Stomach (tissue), 4 donors: ENCODE data around the gene HSPB7.
"Not testable (repeated sequence)": the region's sequence is repeated elsewhere in the genome, so short reads cannot be mapped to it uniquely, and the experiment has no call there.

ENCODE experiments used
- EP300 ChIP-seq: sonication (generic); formaldehyde crosslinking; IDR thresholded peaks from one replicate; pipeline ENCODE4 v1.6.1; 2017; ENCODE audit warnings: antibody characterized with exemption
- POLR2A ChIP-seq, 4 donors: fragments of 450-650 bp; IDR thresholded peaks; one replicate each; pipeline ENCODE4 v1.6.1; 2016; ENCODE audit warnings: antibody characterized with exemption in 4 of 4, control low read depth in 2 of 4, mild to moderate bottlenecking in 1 of 4, moderate library complexity in 1 of 4
- POLR2AphosphoS5 ChIP-seq, 3 donors: sonication (generic); formaldehyde crosslinking; IDR thresholded peaks; one replicate each; pipeline ENCODE4 v1.6.1; 2016; ENCODE audit warnings: antibody characterized with exemption in 3 of 3
- TF ChIP-seq, protein P1 (sequence below), 7 experiments: fragments of 450-650 bp in 4 of 7; fragments of 200-600 bp in 3 of 7; sonication (generic) in 3 of 7; IDR thresholded peaks; one replicate each; pipeline ENCODE4 v1.5.1; 2016 to 2019; ENCODE audit warnings: antibody characterized with exemption in 7 of 7, control low read depth in 2 of 7, mild to moderate bottlenecking in 1 of 7

DNA sequence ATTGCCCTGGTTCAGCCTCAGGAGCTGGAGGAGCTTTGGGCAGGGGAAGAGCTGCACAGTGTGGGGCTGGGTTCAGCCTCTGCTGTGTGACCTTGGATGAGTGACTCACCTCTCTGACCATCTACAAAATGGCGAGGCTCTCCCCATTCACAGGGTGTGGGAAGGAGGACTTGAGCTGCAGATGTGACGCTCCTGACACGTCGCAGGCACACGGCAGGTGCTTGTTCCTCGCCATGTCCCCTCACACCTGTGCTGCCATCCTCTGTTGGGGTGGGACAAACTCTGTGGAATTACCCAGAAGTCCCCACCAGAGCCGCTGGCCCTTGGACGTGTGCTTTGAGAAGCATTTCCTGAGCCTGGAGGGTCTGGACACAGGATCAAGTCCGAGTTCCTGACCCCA is 3.0 kb upstream of the HSPB7 start:
- TF ChIP-seq, protein P1, sequence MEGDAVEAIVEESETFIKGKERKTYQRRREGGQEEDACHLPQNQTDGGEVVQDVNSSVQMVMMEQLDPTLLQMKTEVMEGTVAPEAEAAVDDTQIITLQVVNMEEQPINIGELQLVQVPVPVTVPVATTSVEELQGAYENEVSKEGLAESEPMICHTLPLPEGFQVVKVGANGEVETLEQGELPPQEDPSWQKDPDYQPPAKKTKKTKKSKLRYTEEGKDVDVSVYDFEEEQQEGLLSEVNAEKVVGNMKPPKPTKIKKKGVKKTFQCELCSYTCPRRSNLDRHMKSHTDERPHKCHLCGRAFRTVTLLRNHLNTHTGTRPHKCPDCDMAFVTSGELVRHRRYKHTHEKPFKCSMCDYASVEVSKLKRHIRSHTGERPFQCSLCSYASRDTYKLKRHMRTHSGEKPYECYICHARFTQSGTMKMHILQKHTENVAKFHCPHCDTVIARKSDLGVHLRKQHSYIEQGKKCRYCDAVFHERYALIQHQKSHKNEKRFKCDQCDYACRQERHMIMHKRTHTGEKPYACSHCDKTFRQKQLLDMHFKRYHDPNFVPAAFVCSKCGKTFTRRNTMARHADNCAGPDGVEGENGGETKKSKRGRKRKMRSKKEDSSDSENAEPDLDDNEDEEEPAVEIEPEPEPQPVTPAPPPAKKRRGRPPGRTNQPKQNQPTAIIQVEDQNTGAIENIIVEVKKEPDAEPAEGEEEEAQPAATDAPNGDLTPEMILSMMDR (IDR thresholded peaks at IDR 0.05): not testable (repeated sequence)
- not testable (repeated sequence) for TF ChIP-seq EP300; POLR2AphosphoS5 (IDR thresholded peaks at IDR 0.05); POLR2A (IDR thresholded peaks at IDR 0.05)
